ENCODE measurements around the gene AUTS2. TPM values are rescaled to one million over a fixed set of nuclear protein-coding genes. Genes with fewer than 3 reads are reported as not detected.

AUTS2 gene
- total RNA-seq, 1 donor from 2014 or later, result 10.3 TPM

GRCh38 chr7:70214071-70214470, 615.8 kb downstream of the AUTS2 start:
- intact Hi-C loops (cut with DNase I), result no loop called here
- no peak for DNase-seq (ENCODE audit: low spot score)

- no peak for DNase-seq (ENCODE audit: low spot score)
- intact Hi-C loops (cut with DNase I), result no loop called here
These were observed 617.2 kb downstream of the AUTS2 start for GRCh38 chr7:70215491-70215890.

GRCh38 chr7:70217571-70217970, 619.3 kb downstream of the AUTS2 start:
- no peak for DNase-seq (ENCODE audit: low spot score)
- intact Hi-C loops (cut with DNase I), result no loop called here

- intact Hi-C loops (cut with DNase I), result no loop called here
- DNase-seq (ENCODE audit: low spot score), result no peak
These were observed 619.7 kb downstream of the AUTS2 start for GRCh38 chr7:70218006-70218405.

- no peak for DNase-seq (ENCODE audit: low spot score)
- intact Hi-C loops (cut with DNase I), result no loop called here
These were observed 620.8 kb downstream of the AUTS2 start for GRCh38 chr7:70219061-70219460.

- intact Hi-C loops (cut with DNase I), result no loop called here
- DNase-seq (ENCODE audit: low spot score), result no peak
These were observed 631.0 kb downstream of the AUTS2 start for GRCh38 chr7:70229242-70229641.

- DNase-seq (ENCODE audit: low spot score), result no peak
- intact Hi-C loops (cut with DNase I), result no loop called here
These were observed 632.5 kb downstream of the AUTS2 start for GRCh38 chr7:70230761-70231160.

- intact Hi-C loops (cut with DNase I), result no loop called here
- no peak for DNase-seq (ENCODE audit: low spot score)
These were observed 635.5 kb downstream of the AUTS2 start for GRCh38 chr7:70233776-70234175.

GRCh38 chr7:70237256-70237655, 639.0 kb downstream of the AUTS2 start:
- intact Hi-C loops (cut with DNase I), result no loop called here
- no peak for DNase-seq (ENCODE audit: low spot score)

GRCh38 chr7:70237831-70238575, 639.7 kb downstream of the AUTS2 start:
- no peak for DNase-seq (ENCODE audit: low spot score)
- intact Hi-C loops (cut with DNase I), result no loop called here

- intact Hi-C loops (cut with DNase I), result no loop called here
- no peak for DNase-seq (ENCODE audit: low spot score)
These were observed 641.6 kb downstream of the AUTS2 start for GRCh38 chr7:70239918-70240317.

GRCh38 chr7:70240873-70241272, 642.6 kb downstream of the AUTS2 start:
- DNase-seq (ENCODE audit: low spot score), result no peak
- intact Hi-C loops (cut with DNase I), result no loop called here

- intact Hi-C loops (cut with DNase I), result no loop called here
- DNase-seq (ENCODE audit: low spot score), result no peak
These were observed 643.4 kb downstream of the AUTS2 start for GRCh38 chr7:70241536-70242175.

GRCh38 chr7:70242826-70243225, 644.6 kb downstream of the AUTS2 start:
- DNase-seq (ENCODE audit: low spot score), result no peak
- intact Hi-C loops (cut with DNase I), result no loop called here

- intact Hi-C loops (cut with DNase I), result no loop called here
- no peak for DNase-seq (ENCODE audit: low spot score)
These were observed 645.2 kb downstream of the AUTS2 start for GRCh38 chr7:70243443-70243842.

GRCh38 chr7:70257921-70258320, 659.6 kb downstream of the AUTS2 start:
- intact Hi-C loops (cut with DNase I), result no loop called here

GRCh38 chr7:70259502-70259901, 661.2 kb downstream of the AUTS2 start:
- intact Hi-C loops (cut with DNase I), result no loop called here

More at GRCh38 chr7:70257921-70258320, 659.6 kb downstream of the AUTS2 start:
- DNase-seq (ENCODE audit: low spot score), result no peak

GRCh38 chr7:70263471-70264255, 665.4 kb downstream of the AUTS2 start:
- no peak for DNase-seq (ENCODE audit: low spot score)
- intact Hi-C loops (cut with DNase I), result no loop called here

More at GRCh38 chr7:70259502-70259901, 661.2 kb downstream of the AUTS2 start:
- DNase-seq (ENCODE audit: low spot score), result no peak

- no peak for DNase-seq (ENCODE audit: low spot score)
- intact Hi-C loops (cut with DNase I), result no loop called here
These were observed 667.9 kb downstream of the AUTS2 start for GRCh38 chr7:70266186-70266585.

GRCh38 chr7:70267381-70268120, 669.3 kb downstream of the AUTS2 start:
- intact Hi-C loops (cut with DNase I), result no loop called here
- DNase-seq (ENCODE audit: low spot score), result no peak

Measured in cardiac septum (tissue), 1 donor.